Activated CD4-positive, alpha-beta T cell treated with anti-CD3 and anti-CD28 coated beads, Interleukin-2, amount 50 U/mL, for 24 hours (primary cell): ENCODE data around the gene SPAG5.

Source experiments
- DNase-seq, 2 donors: peaks; one replicate each; pipeline ENCODE4 v3.0.0-alpha.2; 2020; ENCODE audit warnings: low read depth in 1 of 2, low spot score in 1 of 2

SPAG5 gene

DNA sequence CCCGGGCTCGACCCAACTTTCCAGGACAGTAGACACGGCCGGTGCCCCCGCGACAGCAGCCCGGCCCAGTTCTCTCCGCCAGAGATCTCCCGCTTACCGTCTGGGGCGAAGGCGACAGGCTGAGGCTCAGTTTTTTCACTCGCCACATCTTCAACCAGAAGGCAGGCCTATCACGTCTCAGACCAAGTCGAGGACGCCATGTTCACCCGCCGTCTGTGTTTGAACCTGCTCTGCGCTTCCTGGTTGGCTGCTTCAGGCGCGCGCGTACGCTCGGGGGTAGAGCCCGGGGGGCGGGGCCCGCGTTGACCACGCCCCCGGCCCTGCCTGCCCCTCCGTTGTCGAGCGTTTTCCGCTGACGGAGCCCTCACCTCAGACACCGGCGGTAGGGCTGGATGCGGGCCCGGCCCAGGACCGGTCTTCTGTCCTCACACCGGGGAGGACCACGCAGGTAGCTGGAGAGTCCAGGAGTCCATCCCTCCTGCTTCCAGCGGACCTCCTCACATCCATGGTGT lies at the start of gene SPAG5:
SPAG5 (minus strand) TSS at position 227 of the 512 bp plus-strand sequence; CDS start at position 148, 79 bp downstream.
- DNase-seq = peak; percentile 88 to 89

- DNase-seq = no peak
These were observed 47.4 kb upstream of the SPAG5 start for GRCh38 chr17:28646039-28646754.

GRCh38 chr17:28645576-28645939 lies 46.7 kb upstream of the SPAG5 start:
- no peak for DNase-seq

GRCh38 chr17:28644787-28645575 lies 46.2 kb upstream of the SPAG5 start, which contains the start of gene BLTP2:
BLTP2 (minus strand) TSS chr17:28645158; CDS start chr17:28645056, 102 bp downstream.
- peak; percentile 87 to 90 for DNase-seq

- DNase-seq = peak in 1 of 2 donors; percentile 14
These were observed 45.4 kb upstream of the SPAG5 start for GRCh38 chr17:28643983-28644786.

- no peak for DNase-seq
These were observed 42.8 kb upstream of the SPAG5 start for GRCh38 chr17:28641579-28641978.

DNA sequence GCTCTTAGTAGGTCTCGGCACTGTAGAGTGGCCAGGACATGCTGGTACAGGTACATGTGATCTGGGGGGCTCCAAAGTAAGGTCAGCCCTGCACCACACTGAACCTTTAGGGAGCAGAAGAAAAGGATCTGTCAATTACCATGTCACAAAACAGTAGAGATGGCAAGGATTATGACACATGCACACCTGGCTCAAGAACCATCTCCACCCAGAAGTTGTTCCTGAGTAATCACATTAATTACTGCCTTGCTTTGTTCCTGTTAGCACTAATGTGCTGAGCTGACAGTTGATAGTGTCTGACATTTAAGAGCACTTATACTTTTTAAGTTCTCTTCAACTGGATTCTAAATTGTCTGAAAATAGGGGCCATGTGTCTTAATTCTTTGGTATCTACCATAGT lies 36.7 kb upstream of the SPAG5 start:
- no peak for DNase-seq

DNA sequence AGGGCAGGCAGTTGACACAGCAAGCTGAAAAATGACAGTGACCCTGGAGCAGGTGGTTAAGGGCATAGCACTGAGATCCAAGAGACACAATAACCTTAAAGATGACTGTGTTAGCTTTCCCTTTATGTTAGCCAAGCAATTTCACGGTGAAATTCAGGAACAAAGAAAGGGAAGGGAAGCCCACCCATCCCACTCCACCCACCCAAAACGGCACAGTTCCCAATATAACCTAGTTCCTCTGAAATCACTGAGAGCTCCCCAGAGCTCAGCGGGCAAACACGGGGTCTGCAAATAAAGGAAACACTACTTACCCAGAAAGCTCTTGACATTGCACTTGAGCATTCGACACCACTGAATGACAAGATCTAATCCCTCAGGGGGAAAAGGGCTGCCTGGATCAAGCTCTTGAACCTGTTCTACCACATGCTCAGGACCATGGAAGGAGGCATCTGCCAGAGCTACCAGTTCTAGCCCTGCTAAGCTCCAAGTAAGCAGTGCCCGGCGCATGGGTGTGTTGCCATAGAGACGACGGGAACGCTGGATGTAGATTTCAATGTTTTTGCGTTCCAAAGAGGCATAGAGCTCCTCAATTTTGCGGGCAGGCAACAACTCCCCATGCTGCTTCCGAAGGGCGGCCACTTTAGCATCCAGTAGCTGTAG lies 35.5 kb upstream of the SPAG5 start:
- DNase-seq = no peak

- DNase-seq = no peak
These were observed 28.0 kb upstream of the SPAG5 start for GRCh38 chr17:28626818-28627217.

- DNase-seq = no peak
These were observed 25.3 kb upstream of the SPAG5 start for GRCh38 chr17:28624148-28624547.

DNA sequence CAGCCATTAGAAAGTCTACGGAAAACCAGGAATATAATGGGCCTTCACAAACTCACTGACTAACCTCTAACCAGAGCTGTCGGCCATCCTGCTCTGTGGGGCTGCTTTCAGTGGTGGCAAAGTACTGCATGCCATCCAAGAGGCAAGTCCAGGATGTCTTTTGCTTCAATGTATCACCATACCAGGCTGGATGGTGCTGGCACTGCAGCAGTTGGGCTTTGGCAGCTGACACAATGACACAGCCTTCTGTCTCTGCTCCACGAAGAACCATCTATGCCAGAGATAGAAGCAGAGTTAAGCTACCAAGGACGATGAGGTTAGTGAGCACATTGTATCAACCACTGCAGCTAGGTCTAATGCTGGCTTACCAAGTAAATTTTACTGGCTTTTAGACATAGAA lies 24.9 kb upstream of the SPAG5 start:
- no peak for DNase-seq

GRCh38 chr17:28622186-28622585 lies 23.4 kb upstream of the SPAG5 start:
- DNase-seq = no peak

GRCh38 chr17:28620010-28620409 lies 21.2 kb upstream of the SPAG5 start:
- DNase-seq = no peak

- DNase-seq = no peak
These were observed 19.6 kb upstream of the SPAG5 start for GRCh38 chr17:28618464-28618863.

GRCh38 chr17:28616281-28616680 lies 17.5 kb upstream of the SPAG5 start:
- no peak for DNase-seq

- no peak for DNase-seq
These were observed 16.6 kb upstream of the SPAG5 start for GRCh38 chr17:28615260-28615940.

DNA sequence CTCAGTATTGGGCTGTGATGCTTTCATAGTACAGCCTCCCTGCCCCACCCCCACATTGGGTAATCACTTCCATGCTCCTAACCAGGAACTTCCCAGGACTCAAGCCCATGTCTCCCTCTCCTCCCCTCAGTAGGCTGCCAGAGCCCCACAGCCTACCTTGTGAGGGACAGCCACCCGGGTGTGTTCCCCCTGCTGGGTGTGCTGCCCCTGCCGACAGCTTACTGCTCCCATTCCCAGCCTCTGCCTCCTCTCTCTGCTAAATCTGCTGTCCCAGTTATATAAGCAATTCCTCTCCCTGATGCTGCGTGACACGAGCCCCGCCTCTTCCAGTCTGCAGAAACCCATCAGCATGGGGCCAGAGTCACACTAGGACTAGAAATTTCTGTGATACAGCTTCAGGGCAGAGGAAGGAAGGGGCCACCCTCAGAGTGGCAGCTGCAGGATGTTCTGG lies 15.1 kb upstream of the SPAG5 start, which contains the start of gene RSKR:
RSKR (minus strand) TSS at position 255 of the 451 bp plus-strand sequence; CDS start at position 231, 24 bp downstream.
- no peak for DNase-seq

DNA sequence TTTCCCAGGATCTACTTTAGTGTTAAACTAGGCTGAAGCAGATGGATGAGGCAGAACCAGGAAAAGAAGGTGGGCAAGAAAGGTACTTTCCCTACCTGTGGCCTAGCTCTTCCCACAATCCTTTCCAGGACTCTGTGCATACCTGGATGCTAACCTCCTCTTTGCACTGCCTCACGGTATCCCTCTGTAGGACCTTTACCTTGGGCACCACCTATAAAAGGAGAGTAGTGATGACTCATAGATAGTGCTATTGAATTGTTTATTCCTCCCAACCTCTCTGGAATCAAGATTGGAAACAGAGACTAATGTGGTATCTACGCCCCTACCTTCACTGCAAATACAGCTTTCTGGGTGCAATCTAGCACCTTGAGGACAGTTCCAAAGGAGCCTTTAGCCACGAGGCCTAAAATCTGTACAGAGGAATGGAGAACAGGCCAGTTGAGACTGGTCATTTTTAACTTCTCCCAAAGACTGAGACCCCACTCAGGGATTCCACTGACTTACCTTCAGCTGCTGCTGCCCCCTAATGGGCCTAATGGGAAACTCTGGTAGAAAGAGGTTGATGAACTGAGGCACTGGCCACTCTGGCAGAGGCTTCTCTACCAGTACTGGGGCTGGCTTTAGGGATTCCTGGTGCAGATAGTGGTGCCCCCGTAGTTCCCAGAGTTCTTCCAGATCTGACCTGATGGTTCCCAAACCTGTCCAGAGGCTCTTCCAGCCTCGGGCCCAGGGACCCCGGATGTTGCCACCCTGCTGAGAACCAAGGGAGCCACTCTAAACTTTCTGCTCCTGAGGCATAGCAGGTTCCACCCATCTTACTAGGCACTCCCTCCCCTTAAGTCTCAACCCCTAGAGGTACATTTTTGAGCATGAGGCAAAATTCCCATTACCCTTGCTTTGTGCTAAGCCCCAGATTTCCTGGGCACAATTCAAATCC lies 14.4 kb upstream of the SPAG5 start:
- DNase-seq = peak in 1 of 2 donors; percentile 26

DNA sequence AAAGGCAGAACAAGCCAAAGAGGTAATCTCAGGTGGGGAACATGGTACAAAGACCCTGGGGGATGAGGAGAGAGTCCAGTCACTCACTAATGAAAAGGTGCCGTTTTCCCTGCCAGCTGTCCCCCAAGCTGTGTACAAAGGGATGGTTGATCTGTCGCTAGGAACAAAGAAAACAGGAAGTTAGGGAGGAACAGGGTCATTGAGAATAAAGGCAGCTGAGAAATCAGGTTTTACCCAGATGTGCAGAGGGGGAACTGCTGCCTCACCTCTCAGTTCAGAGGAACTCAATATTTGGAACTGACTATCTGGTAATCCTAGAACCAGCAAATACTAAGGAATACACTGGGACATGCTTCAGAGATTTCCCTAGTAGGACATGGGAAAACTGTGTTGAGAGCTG lies 13.7 kb upstream of the SPAG5 start:
- DNase-seq = no peak
